Esophagus muscularis mucosa (tissue), 3 donors: ENCODE measurements around the gene ARHGAP21.

Experiments
- CTCF ChIP-seq, 3 experiments: fragments of 200-600 bp in 2 of 3; fragments of 450-650 bp in 1 of 3; sonication (generic) in 2 of 3; IDR thresholded peaks; one replicate each; pipeline ENCODE4 v1.5.1; 2017 to 2019; ENCODE audit warnings: antibody characterized with exemption in 3 of 3, mild to moderate bottlenecking in 2 of 3, moderate library complexity in 1 of 3
- EP300 ChIP-seq: sonication (generic); formaldehyde crosslinking; IDR thresholded peaks from one replicate; pipeline ENCODE4 v1.6.1; 2017; ENCODE audit warnings: antibody characterized with exemption

- TF ChIP-seq CTCF (IDR thresholded peaks at IDR 0.05) (no peak), EP300 (no peak)
These were observed 17.1 kb downstream of the ARHGAP21 start for GRCh38 chr10:24706479-24707118.
